Astrocyte of the cerebellum (primary cell): ENCODE data around the gene TRAF7.

Source experiments
- DNase-seq: peaks from one replicate; pipeline ENCODE4 v3.0.0-alpha.2; 2011; ENCODE audit warnings: low read depth
- H3K4me3 ChIP-seq: 2 replicates; pipeline ENCODE4 v1.5.1; 2011; ENCODE audit warnings: mild to moderate bottlenecking, low read depth, low read length, moderate library complexity
- in situ Hi-C: cut with HindIII; loops from 2 replicates; pipeline ENCODE4 v1.10.0; 2017; ENCODE audit warnings: low sequenced_read_pairs
- TF ChIP-seq, protein P1 (sequence below): IDR thresholded peaks from 2 replicates; pipeline ENCODE4 v1.5.1; 2012; ENCODE audit warnings: low read length, low read depth, moderate library complexity, mild to moderate bottlenecking; ENCODE audit errors: missing control alignments

TRAF7 gene

DNA sequence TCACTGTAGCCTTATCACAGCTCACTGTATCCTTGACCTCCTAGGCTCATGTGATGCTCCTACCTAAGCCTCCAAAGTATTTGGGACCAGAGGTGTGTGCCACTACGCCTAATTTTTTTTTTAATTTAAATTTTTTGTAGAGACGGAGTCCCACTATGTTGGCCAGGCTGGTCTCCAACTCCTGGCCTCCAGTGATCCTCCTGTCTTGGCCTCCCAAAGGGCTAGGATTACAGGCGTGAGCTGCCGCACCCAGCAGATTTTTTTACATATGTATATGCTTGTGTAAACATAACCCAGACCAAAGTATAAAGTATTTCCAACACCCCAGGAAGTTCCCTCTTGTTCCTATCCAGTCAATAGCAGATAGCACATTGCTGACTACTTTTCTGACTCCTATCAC is 60.7 kb downstream of the TRAF7 start:
- in situ Hi-C loops = no loop called here
- TF ChIP-seq, protein P1, sequence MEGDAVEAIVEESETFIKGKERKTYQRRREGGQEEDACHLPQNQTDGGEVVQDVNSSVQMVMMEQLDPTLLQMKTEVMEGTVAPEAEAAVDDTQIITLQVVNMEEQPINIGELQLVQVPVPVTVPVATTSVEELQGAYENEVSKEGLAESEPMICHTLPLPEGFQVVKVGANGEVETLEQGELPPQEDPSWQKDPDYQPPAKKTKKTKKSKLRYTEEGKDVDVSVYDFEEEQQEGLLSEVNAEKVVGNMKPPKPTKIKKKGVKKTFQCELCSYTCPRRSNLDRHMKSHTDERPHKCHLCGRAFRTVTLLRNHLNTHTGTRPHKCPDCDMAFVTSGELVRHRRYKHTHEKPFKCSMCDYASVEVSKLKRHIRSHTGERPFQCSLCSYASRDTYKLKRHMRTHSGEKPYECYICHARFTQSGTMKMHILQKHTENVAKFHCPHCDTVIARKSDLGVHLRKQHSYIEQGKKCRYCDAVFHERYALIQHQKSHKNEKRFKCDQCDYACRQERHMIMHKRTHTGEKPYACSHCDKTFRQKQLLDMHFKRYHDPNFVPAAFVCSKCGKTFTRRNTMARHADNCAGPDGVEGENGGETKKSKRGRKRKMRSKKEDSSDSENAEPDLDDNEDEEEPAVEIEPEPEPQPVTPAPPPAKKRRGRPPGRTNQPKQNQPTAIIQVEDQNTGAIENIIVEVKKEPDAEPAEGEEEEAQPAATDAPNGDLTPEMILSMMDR = no peak
- no peak for DNase-seq
- H3K4me3 ChIP-seq = no peak overlapping the region

- in situ Hi-C loops = no loop called here
- peak; percentile 98 for DNase-seq
- H3K4me3 ChIP-seq = peak within 1 kb of the TSS; percentile 92
- TF ChIP-seq, protein P1 = no peak
Measured at GRCh38 chr16:2223221-2223941, 67.8 kb downstream of the TRAF7 start, which contains the start of gene E4F1. TSS of gene E4F1 (plus strand) at chr16:2223591. CDS start at chr16:2223614, 23 bp downstream.

- in situ Hi-C loops = no loop called here
- DNase-seq = peak; percentile 15
- H3K4me3 ChIP-seq = peak overlapping the region; percentile 92
- TF ChIP-seq, protein P1 = peak; percentile 27
Measured at GRCh38 chr16:2223942-2224486, 68.4 kb downstream of the TRAF7 start.

GRCh38 chr16:2226245-2226793 is 70.7 kb downstream of the TRAF7 start:
- no peak overlapping the region for H3K4me3 ChIP-seq
- in situ Hi-C loops = no loop called here
- DNase-seq = no peak
- TF ChIP-seq, protein P1 = no peak

GRCh38 chr16:2226918-2227317 is 71.3 kb downstream of the TRAF7 start:
- TF ChIP-seq, protein P1 = no peak
- no peak overlapping the region for H3K4me3 ChIP-seq
- no peak for DNase-seq
- in situ Hi-C loops = no loop called here
